ENCODE data around the gene FITM1.

FITM1 gene

DNA sequence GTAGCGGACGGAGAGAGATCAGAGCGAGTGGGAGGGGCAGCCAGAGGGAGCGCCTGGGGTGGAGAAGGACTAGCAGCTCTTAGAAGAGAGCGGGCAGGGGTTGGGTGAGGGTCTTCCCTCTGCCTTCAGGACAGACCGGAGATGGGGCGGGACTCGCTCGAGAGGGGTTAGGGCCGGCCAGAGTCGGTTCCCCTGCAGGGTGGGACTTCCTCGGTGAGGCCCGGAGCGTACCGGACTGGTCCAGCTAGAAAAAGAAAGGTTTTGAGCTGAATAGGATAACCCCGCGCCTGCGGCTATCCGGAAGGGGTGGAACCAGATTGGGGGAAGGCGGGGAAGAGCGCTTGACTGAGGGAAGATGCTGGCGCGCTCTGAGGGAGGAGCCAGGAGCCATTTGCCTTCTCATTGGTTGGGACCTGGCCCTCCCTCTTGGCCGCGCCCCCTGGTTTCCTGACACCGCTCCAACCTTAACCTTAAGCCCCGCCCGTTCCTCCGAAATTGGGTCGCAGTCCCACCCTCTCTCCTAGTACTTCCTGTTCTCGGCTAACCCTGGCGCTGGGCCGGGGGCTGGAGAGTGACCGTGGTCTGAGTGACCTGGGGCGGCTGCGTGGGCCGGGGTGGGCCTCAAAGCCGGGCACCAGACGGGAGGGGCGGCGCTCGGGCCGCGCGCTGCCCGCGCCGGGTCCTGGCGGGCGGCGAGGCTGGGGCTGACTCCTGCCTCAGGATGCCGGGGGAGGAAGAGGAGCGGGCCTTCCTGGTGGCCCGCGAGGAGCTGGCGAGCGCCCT is 16.7 kb downstream of the FITM1 start, which contains the start of gene RNF31 (continued):
- TF ChIP-seq IKZF3 (tag by site-specific recombination; IDR thresholded peaks at IDR 0.05) (0 out of 2 replicates have a peak, but pooled peaks have one; percentile 43), ZNF341 (tag by site-specific recombination; IDR thresholded peaks at IDR 0.05; ENCODE audit: low read depth) (peak; percentile 86), ZBTB20 (tag by site-specific recombination; IDR thresholded peaks at IDR 0.05) (peak; percentile 66), ZNF24 (tag by site-specific recombination; IDR thresholded peaks at IDR 0.05) (no peak), SCRT2 (tag by site-specific recombination; IDR thresholded peaks at IDR 0.05) (no peak), ZBTB48 (tag by site-specific recombination; IDR thresholded peaks at IDR 0.05) (no peak), KLF1 (tag by site-specific recombination; IDR thresholded peaks at IDR 0.05) (no peak; the same call in 1 of the 2 replicates), ZNF223 (tag by site-specific recombination; IDR thresholded peaks at IDR 0.05) (no peak), KLF10 (tag by site-specific recombination; IDR thresholded peaks at IDR 0.05) (peak; percentile 93), SP7 (tag by site-specific recombination; IDR thresholded peaks at IDR 0.05) (peak; percentile 53), ZNF624 (tag by site-specific recombination; IDR thresholded peaks at IDR 0.05) (no peak), SP2 (tag by site-specific recombination; IDR thresholded peaks at IDR 0.05) (peak; percentile 86), KLF16 (tag by site-specific recombination; IDR thresholded peaks at IDR 0.05) (peak; percentile 5; the same call in 1 of the 2 replicates), ZNF211 (tag by site-specific recombination; IDR thresholded peaks at IDR 0.05; ENCODE audit: low read depth) (no peak), SCRT1 (tag by site-specific recombination; IDR thresholded peaks at IDR 0.05; ENCODE audit: borderline replicate concordance) (no peak), ZEB2 (tag by site-specific recombination; IDR thresholded peaks at IDR 0.05) (no peak), ZNF350 (tag by site-specific recombination; IDR thresholded peaks at IDR 0.05) (no peak), ZNF37A (tag by site-specific recombination; IDR thresholded peaks at IDR 0.05) (no peak), ZNF768 (tag by site-specific recombination; IDR thresholded peaks at IDR 0.05) (no peak), ZNF544 (tag by site-specific recombination; IDR thresholded peaks at IDR 0.05) (no peak), ZNF174 (tag by site-specific recombination; IDR thresholded peaks at IDR 0.05) (no peak), ZFP69B (tag by site-specific recombination; IDR thresholded peaks at IDR 0.05) (peak; percentile 10; the same call in 1 of the 2 replicates), ZNF629 (tag by site-specific recombination; IDR thresholded peaks at IDR 0.05) (peak; percentile 35; the same call in 1 of the 2 replicates), KLF9 (tag by site-specific recombination; IDR thresholded peaks at IDR 0.05; ENCODE audit: low read depth) (peak; percentile 2; the same call in 1 of the 2 replicates), ZNF776 (tag by site-specific recombination; IDR thresholded peaks at IDR 0.05; ENCODE audit: borderline replicate concordance) (no peak)
- TF ChIP-seq, protein P1, sequence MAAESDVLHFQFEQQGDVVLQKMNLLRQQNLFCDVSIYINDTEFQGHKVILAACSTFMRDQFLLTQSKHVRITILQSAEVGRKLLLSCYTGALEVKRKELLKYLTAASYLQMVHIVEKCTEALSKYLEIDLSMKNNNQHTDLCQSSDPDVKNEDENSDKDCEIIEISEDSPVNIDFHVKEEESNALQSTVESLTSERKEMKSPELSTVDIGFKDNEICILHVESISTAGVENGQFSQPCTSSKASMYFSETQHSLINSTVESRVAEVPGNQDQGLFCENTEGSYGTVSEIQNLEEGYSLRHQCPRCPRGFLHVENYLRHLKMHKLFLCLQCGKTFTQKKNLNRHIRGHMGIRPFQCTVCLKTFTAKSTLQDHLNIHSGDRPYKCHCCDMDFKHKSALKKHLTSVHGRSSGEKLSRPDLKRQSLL (tag by site-specific recombination; IDR thresholded peaks at IDR 0.05) = no peak
- TF ChIP-seq, protein P2, sequence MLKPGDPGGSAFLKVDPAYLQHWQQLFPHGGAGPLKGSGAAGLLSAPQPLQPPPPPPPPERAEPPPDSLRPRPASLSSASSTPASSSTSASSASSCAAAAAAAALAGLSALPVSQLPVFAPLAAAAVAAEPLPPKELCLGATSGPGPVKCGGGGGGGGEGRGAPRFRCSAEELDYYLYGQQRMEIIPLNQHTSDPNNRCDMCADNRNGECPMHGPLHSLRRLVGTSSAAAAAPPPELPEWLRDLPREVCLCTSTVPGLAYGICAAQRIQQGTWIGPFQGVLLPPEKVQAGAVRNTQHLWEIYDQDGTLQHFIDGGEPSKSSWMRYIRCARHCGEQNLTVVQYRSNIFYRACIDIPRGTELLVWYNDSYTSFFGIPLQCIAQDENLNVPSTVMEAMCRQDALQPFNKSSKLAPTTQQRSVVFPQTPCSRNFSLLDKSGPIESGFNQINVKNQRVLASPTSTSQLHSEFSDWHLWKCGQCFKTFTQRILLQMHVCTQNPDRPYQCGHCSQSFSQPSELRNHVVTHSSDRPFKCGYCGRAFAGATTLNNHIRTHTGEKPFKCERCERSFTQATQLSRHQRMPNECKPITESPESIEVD (tag by site-specific recombination; IDR thresholded peaks at IDR 0.05) = no peak
- TF ChIP-seq, protein P3, sequence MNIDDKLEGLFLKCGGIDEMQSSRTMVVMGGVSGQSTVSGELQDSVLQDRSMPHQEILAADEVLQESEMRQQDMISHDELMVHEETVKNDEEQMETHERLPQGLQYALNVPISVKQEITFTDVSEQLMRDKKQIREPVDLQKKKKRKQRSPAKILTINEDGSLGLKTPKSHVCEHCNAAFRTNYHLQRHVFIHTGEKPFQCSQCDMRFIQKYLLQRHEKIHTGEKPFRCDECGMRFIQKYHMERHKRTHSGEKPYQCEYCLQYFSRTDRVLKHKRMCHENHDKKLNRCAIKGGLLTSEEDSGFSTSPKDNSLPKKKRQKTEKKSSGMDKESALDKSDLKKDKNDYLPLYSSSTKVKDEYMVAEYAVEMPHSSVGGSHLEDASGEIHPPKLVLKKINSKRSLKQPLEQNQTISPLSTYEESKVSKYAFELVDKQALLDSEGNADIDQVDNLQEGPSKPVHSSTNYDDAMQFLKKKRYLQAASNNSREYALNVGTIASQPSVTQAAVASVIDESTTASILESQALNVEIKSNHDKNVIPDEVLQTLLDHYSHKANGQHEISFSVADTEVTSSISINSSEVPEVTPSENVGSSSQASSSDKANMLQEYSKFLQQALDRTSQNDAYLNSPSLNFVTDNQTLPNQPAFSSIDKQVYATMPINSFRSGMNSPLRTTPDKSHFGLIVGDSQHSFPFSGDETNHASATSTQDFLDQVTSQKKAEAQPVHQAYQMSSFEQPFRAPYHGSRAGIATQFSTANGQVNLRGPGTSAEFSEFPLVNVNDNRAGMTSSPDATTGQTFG (tag by site-specific recombination; IDR thresholded peaks at IDR 0.05; ENCODE audit: borderline replicate concordance) = no peak
- TF ChIP-seq, protein P4, sequence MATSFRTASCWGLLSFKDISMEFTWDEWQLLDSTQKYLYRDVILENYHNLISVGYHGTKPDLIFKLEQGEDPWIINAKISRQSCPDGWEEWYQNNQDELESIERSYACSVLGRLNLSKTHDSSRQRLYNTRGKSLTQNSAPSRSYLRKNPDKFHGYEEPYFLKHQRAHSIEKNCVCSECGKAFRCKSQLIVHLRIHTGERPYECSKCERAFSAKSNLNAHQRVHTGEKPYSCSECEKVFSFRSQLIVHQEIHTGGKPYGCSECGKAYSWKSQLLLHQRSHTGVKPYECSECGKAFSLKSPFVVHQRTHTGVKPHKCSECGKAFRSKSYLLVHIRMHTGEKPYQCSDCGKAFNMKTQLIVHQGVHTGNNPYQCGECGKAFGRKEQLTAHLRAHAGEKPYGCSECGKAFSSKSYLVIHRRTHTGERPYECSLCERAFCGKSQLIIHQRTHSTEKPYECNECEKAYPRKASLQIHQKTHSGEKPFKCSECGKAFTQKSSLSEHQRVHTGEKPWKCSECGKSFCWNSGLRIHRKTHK (tag by site-specific recombination; IDR thresholded peaks at IDR 0.05) = no peak
- TF ChIP-seq, protein P5, sequence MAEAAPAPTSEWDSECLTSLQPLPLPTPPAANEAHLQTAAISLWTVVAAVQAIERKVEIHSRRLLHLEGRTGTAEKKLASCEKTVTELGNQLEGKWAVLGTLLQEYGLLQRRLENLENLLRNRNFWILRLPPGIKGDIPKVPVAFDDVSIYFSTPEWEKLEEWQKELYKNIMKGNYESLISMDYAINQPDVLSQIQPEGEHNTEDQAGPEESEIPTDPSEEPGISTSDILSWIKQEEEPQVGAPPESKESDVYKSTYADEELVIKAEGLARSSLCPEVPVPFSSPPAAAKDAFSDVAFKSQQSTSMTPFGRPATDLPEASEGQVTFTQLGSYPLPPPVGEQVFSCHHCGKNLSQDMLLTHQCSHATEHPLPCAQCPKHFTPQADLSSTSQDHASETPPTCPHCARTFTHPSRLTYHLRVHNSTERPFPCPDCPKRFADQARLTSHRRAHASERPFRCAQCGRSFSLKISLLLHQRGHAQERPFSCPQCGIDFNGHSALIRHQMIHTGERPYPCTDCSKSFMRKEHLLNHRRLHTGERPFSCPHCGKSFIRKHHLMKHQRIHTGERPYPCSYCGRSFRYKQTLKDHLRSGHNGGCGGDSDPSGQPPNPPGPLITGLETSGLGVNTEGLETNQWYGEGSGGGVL (tag by site-specific recombination; IDR thresholded peaks at IDR 0.05) = no peak
- TF ChIP-seq, protein P6, sequence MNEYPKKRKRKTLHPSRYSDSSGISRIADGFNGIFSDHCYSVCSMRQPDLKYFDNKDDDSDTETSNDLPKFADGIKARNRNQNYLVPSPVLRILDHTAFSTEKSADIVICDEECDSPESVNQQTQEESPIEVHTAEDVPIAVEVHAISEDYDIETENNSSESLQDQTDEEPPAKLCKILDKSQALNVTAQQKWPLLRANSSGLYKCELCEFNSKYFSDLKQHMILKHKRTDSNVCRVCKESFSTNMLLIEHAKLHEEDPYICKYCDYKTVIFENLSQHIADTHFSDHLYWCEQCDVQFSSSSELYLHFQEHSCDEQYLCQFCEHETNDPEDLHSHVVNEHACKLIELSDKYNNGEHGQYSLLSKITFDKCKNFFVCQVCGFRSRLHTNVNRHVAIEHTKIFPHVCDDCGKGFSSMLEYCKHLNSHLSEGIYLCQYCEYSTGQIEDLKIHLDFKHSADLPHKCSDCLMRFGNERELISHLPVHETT (tag by site-specific recombination; IDR thresholded peaks at IDR 0.05) = no peak

Data from HEK293 (cell line).